NCI-H69 (cell line): ENCODE results near the gene DDX20.
"Not testable (repeated sequence)": the region's sequence is repeated elsewhere in the genome, so short reads cannot be mapped to it uniquely, and the experiment has no call there.

Source experiments
- DNase-seq: peaks from one replicate; lab custom pipeline; 2025; lab: John Stamatoyannopoulos, UW

Gene DDX20

GRCh38 chr1:111792249-111792648, 36.5 kb downstream of the DDX20 start:
- no peak for DNase-seq

- no peak for DNase-seq
Measured at GRCh38 chr1:111793923-111794322, 38.2 kb downstream of the DDX20 start.

- DNase-seq = no peak
Measured at GRCh38 chr1:111795401-111795800, 39.7 kb downstream of the DDX20 start.

GRCh38 chr1:111798580-111798979, 42.9 kb downstream of the DDX20 start:
- no peak for DNase-seq

GRCh38 chr1:111799722-111800121, 44.0 kb downstream of the DDX20 start:
- DNase-seq = not testable (repeated sequence)

- peak; percentile 2 for DNase-seq
Measured at GRCh38 chr1:111801071-111801850, 45.6 kb downstream of the DDX20 start.

GRCh38 chr1:111802110-111802509, 46.4 kb downstream of the DDX20 start:
- DNase-seq = no peak

- DNase-seq = no peak
Measured at GRCh38 chr1:111802984-111803383, 47.3 kb downstream of the DDX20 start.

GRCh38 chr1:111803951-111804350, 48.2 kb downstream of the DDX20 start:
- DNase-seq = peak; percentile 55

- peak; percentile 52 for DNase-seq
Measured at GRCh38 chr1:111804776-111805175, 49.1 kb downstream of the DDX20 start.

- no peak for DNase-seq
Measured at GRCh38 chr1:111805251-111805650, 49.5 kb downstream of the DDX20 start.

- no peak for DNase-seq
Measured at GRCh38 chr1:111811891-111812290, 56.2 kb downstream of the DDX20 start.

- no peak for DNase-seq
Measured at GRCh38 chr1:111812306-111812705, 56.6 kb downstream of the DDX20 start.

GRCh38 chr1:111813440-111814304, 58.0 kb downstream of the DDX20 start:
- peak; percentile 38 for DNase-seq

- no peak for DNase-seq
Measured at GRCh38 chr1:111814305-111814628, 58.6 kb downstream of the DDX20 start.

- DNase-seq = no peak
Measured at GRCh38 chr1:111814642-111815041, 58.9 kb downstream of the DDX20 start.
